GM12878 (cell line): ENCODE results near the gene ARFGAP3. TPM values are rescaled to one million over a fixed set of nuclear protein-coding genes. Genes with fewer than 3 reads are reported as not detected.

ENCODE experiments used
- ATAC-seq: fragments of 200-7000 bp; cut with Tn5 transposase; 3 replicates; pipeline ENCODE4 v1.9.1; 2020; ENCODE audit warnings: mild to moderate bottlenecking, moderate library complexity
- BruUV-seq: library from RNA; stranded (reverse); fragments of 400-500 nt; replicated peaks from 2 replicates; lab custom pipeline; 2021; lab: Mats Ljungman, UMichigan
- CTCF ChIA-PET: fragments of 300-600 bp; sonication (Branson Sonifier 250); formaldehyde crosslinking; extraction: SDS; loops from one replicate; lab custom pipeline; 2021; ENCODE audit warnings: inconsistent platforms; lab: Yijun Ruan, JAX
- POLR2A ChIA-PET: fragments of 350-600 bp; formaldehyde crosslinking; extraction: SDS; loops from one replicate; lab custom pipeline; 2021; ENCODE audit warnings: inconsistent platforms; lab: Charles Lee
- RAD21 ChIA-PET: fragments of 300-600 bp; sonication (Branson Sonifier 250); formaldehyde crosslinking; loops from one replicate; lab custom pipeline; 2023; ENCODE audit warnings: antibody characterized with exemption; ENCODE audit not compliant: unreplicated experiment; lab: Charles Lee
- SMC1A ChIA-PET: fragments of 300-600 bp; sonication (Branson Sonifier 250); formaldehyde crosslinking; loops from one replicate; lab custom pipeline; 2023; ENCODE audit not compliant: unreplicated experiment, uncharacterized antibody; lab: Charles Lee
- DNase-seq: peaks from one replicate; pipeline ENCODE4 v3.0.0-alpha.2; 2011; ENCODE audit warnings: low read depth, low spot score
- FAIRE-seq: peaks from 3 replicates; lab custom pipeline; 2011; peaks lifted over from hg19 to GRCh38; lab: Jason Lieb, UNC
- H2AFZ ChIP-seq: 2 replicates; pipeline ENCODE4 v1.6.0; 2011; ENCODE audit warnings: low read depth, low read length, control low read depth; ENCODE audit not compliant: control insufficient read depth
- H3K27ac ChIP-seq: 2 replicates; pipeline ENCODE4 v1.5.1; 2011; ENCODE audit warnings: control low read depth; ENCODE audit not compliant: control insufficient read depth, insufficient read depth
- H3K27me3 ChIP-seq, 2 experiments: replicated peaks in 1 of 2; 2 replicates each; pipeline versions ENCODE4 v1.6.0 to v1.6.1; 2011; ENCODE audit warnings: low read length in 1 of 2; ENCODE audit not compliant: control insufficient read depth in 2 of 2, insufficient read depth in 2 of 2
- H3K36me3 ChIP-seq, 2 experiments: 2 replicates each; pipeline ENCODE4 v1.5.1; 2011; ENCODE audit warnings: low read length in 1 of 2; ENCODE audit not compliant: control insufficient read depth in 2 of 2, insufficient read depth in 2 of 2
- H3K4me1 ChIP-seq: 2 replicates; pipeline ENCODE4 v1.6.1; 2011; ENCODE audit warnings: mild to moderate bottlenecking, low read length, moderate library complexity, mixed read lengths; ENCODE audit not compliant: control insufficient read depth, insufficient read depth
- H3K4me2 ChIP-seq: 2 replicates; pipeline ENCODE4 v1.6.0; 2011; ENCODE audit warnings: control low read depth; ENCODE audit not compliant: control insufficient read depth, insufficient read depth
- H3K4me3 ChIP-seq: fragments of 200-600 bp; sonication (generic); 2 replicates; pipeline ENCODE4 v1.5.1; 2016
- H3K79me2 ChIP-seq: 2 replicates; pipeline ENCODE4 v1.6.0; 2011; ENCODE audit warnings: low read length; ENCODE audit not compliant: control insufficient read depth, insufficient read depth
- H3K9ac ChIP-seq: 2 replicates; pipeline ENCODE4 v1.8.0; 2011; ENCODE audit warnings: low read length, control low read depth, mixed read lengths; ENCODE audit not compliant: control insufficient read depth, insufficient read depth
- H3K9me3 ChIP-seq: replicated peaks from 3 replicates; pipeline ENCODE4 v1.5.1; 2011; ENCODE audit warnings: mild to moderate bottlenecking, low read length; ENCODE audit not compliant: control insufficient read depth, insufficient read depth
- H4K20me1 ChIP-seq: 2 replicates; pipeline ENCODE4 v1.6.0; 2011; ENCODE audit not compliant: control insufficient read depth, insufficient read depth
- HDGF ChIP-seq: fragments of 450-650 bp; IDR thresholded peaks from 2 replicates; pipeline ENCODE4 v1.6.1; 2016; ENCODE audit warnings: antibody characterized with exemption
- KAT2A ChIP-seq: conservative IDR thresholded peaks from 2 replicates; pipeline ENCODE4 v1.6.1; 2011; ENCODE audit warnings: low read depth, low read length; ENCODE audit not compliant: control insufficient read depth
- MTA3 ChIP-seq: IDR thresholded peaks from 2 replicates; pipeline ENCODE4 v1.6.1; 2012; ENCODE audit warnings: low read length, inconsistent platforms, borderline replicate concordance
- PAX8 ChIP-seq: fragments of 450-650 bp; IDR thresholded peaks from 2 replicates; pipeline ENCODE4 v1.6.1; 2017; ENCODE audit warnings: mild to moderate bottlenecking, moderate library complexity
- POU2F2 ChIP-seq: IDR thresholded peaks from 3 replicates; pipeline ENCODE4 v1.6.1; 2011; ENCODE audit warnings: low read depth, mild to moderate bottlenecking, low read length, borderline replicate concordance
- RB1 ChIP-seq: fragments of 450-650 bp; formaldehyde crosslinking; IDR thresholded peaks from 2 replicates; pipeline ENCODE4 v1.6.1; 2017; ENCODE audit warnings: mild to moderate bottlenecking, borderline replicate concordance
- RUNX3 ChIP-seq: IDR thresholded peaks from 2 replicates; pipeline ENCODE4 v1.6.1; 2012; ENCODE audit warnings: low read length, inconsistent platforms
- SP1 ChIP-seq: IDR thresholded peaks from one replicate; pipeline ENCODE4 v1.6.1; 2011; ENCODE audit warnings: low read depth, low read length
- SPI1 ChIP-seq: IDR thresholded peaks from 2 replicates; pipeline ENCODE4 v1.6.1; 2011; ENCODE audit warnings: low read depth, mild to moderate bottlenecking, low read length, moderate library complexity, borderline replicate concordance; ENCODE audit not compliant: insufficient read depth
- TARDBP ChIP-seq: IDR thresholded peaks from 2 replicates; pipeline ENCODE4 v1.6.1; 2016; ENCODE audit warnings: borderline replicate concordance
- YBX1 ChIP-seq: fragments of 450-650 bp; IDR thresholded peaks from 2 replicates; pipeline ENCODE4 v1.6.1; 2016; ENCODE audit warnings: antibody characterized with exemption
- WGBS: methylation state at CpG from one replicate; pipeline ENCODE4 v1.1.6; 2016; ENCODE audit warnings: low lambda C conversion rate; ENCODE audit not compliant: insufficient replicate concordance, insufficient coverage; ENCODE audit errors: missing lambda C conversion rate; 5-methylcytosine and 5-hydroxymethylcytosine counted together
- in situ Hi-C: fragments of 300-500 bp; cut with MboI; formaldehyde crosslinking; loops from 9 replicates; pipeline ENCODE4 v1.14.3; 2018; ENCODE audit warnings: mixed read lengths
- intact Hi-C: fragments of 100-400 bp; cut with micrococcal nuclease; formaldehyde crosslinking; loops from one replicate; pipeline ENCODE4 v1.14.2; 2022; ENCODE audit not compliant: unreplicated experiment
- polyA plus RNA-seq, 11 experiments: library from polyadenylated mRNA; depleted of rRNA in 4 of 11; unstranded in 6 of 11; stranded (reverse) in 5 of 11; fragments of >200 nt; fragmentation: Nextera tagmentation in 4 of 11; fragmentation: Illumina TruSeq in 1 of 11; extraction: Ambion mirVana in 4 of 11; extraction: Trizol in 1 of 11; gene quantifications; 1 replicate in 1 of 11; 2 replicates in 10 of 11; pipeline versions ENCODE4 v1.2.1 to v1.2.3, GENCODE V29; 2011 to 2016; ENCODE audit warnings: inconsistent platforms in 2 of 11, missing spikeins in 2 of 11, low read depth in 1 of 11
- total RNA-seq, 4 experiments: library from RNA; depleted of rRNA in 3 of 4; stranded (reverse); fragments of >200 nt in 3 of 4; fragmentation: Illumina TruSeq in 1 of 4; extraction: Trizol in 1 of 4; gene quantifications; 2 replicates each; pipeline versions ENCODE4 v1.2.1 to v1.2.3, GENCODE V29; 2013 to 2021
- TF ChIP-seq, protein P1 (sequence below): IDR thresholded peaks from 2 replicates; pipeline ENCODE4 v1.6.1; 2011; ENCODE audit warnings: borderline replicate concordance, low read depth, mild to moderate bottlenecking, moderate library complexity, low read length; ENCODE audit not compliant: insufficient read depth, poor library complexity, severe bottlenecking
- TF ChIP-seq, protein P2 (sequence below): IDR thresholded peaks from 2 replicates; pipeline ENCODE4 v1.6.1; 2012; ENCODE audit warnings: low read depth, low read length, improper control_type of control experiment

ARFGAP3 gene
- total and polyA plus RNA-seq, 10 of the 15 experiments (the other 5 are each of a cell fraction or from before 2014, with no cell fraction given) = 29.7 to 50.8 (median 39.5) TPM

DNA sequence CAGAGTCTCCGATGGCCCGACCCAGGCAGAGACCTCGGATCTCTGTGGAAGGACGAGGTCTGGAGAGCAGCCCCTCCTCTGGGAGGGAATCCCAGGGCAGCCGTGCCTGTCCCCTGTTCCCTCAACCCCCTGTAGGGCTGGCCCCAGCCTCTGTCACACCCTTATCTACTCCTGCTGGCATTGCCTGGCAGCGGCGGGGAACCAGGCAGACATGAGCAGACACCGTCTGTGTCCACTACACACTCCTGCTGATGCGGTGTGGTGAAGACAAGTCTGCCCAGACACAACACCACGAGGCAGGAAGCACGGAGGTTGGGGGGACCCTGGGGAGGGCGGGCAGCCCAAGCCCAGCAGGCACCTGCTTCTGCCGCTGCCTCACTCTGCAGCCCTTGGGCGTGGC lies 83.9 kb downstream of the ARFGAP3 start:
- no peak overlapping the region for H3K4me3 ChIP-seq
- H2AFZ ChIP-seq = no peak overlapping the region
- WGBS = 39% methylated on average over 14 of the region's 14 CpGs
- no peaks in the 10 kb centered on the region for H3K9me3 ChIP-seq
- DNase-seq = no peak
- in situ Hi-C loops (no loop called here), intact Hi-C loops (no loop called here)
- ChIA-PET CTCF (no interaction called here), POLR2A (no interaction called here), RAD21 (no interaction called here), SMC1A (no interaction called here)
- H3K36me3 ChIP-seq = no peaks in the 10 kb centered on the region
- no peak overlapping the region for H3K27ac ChIP-seq
- no peak overlapping the region for H3K4me2 ChIP-seq
- TF ChIP-seq TARDBP (no peak), YBX1 (no peak), POU2F2 (no peak), HDGF (no peak), MTA3 (no peak), PAX8 (no peak), SP1 (no peak), RB1 (no peak), SPI1 (no peak), RUNX3 (no peak), KAT2A (no peak)
- TF ChIP-seq, protein P1, sequence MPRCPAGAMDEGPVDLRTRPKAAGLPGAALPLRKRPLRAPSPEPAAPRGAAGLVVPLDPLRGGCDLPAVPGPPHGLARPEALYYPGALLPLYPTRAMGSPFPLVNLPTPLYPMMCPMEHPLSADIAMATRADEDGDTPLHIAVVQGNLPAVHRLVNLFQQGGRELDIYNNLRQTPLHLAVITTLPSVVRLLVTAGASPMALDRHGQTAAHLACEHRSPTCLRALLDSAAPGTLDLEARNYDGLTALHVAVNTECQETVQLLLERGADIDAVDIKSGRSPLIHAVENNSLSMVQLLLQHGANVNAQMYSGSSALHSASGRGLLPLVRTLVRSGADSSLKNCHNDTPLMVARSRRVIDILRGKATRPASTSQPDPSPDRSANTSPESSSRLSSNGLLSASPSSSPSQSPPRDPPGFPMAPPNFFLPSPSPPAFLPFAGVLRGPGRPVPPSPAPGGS = no peak
- TF ChIP-seq, protein P2, sequence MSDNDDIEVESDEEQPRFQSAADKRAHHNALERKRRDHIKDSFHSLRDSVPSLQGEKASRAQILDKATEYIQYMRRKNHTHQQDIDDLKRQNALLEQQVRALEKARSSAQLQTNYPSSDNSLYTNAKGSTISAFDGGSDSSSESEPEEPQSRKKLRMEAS = no peak
- peaks cover 33% of the 10 kb centered on the region for H3K4me1 ChIP-seq
- no peaks in the 10 kb centered on the region; a peak in 1 of 4 replicates for H3K27me3 ChIP-seq
- H4K20me1 ChIP-seq = no peaks in the 10 kb centered on the region
- FAIRE-seq = no peak
- H3K79me2 ChIP-seq = no peaks in the 10 kb centered on the region
- BruUV-seq = no TSS peak
- H3K9ac ChIP-seq = no peak overlapping the region
- ATAC-seq = no peak
